Ishikawa (cell line): ENCODE results near the gene RAB22A.
A peak's percentile ranks its signal among the peaks of the same experiment; 100 is the strongest.

ENCODE experiments used
- CEBPB ChIP-seq: IDR thresholded peaks from 2 replicates; pipeline ENCODE4 v1.6.1; 2012
- CREB1 ChIP-seq: IDR thresholded peaks from 2 replicates; pipeline ENCODE4 v1.6.1; 2012; ENCODE audit warnings: low read depth
- EGR1 ChIP-seq: IDR thresholded peaks from 2 replicates; pipeline ENCODE4 v1.6.1; 2012
- EP300 ChIP-seq: IDR thresholded peaks from 2 replicates; pipeline ENCODE4 v1.6.1; 2012; ENCODE audit warnings: borderline replicate concordance
- FOXM1 ChIP-seq: IDR thresholded peaks from 2 replicates; pipeline ENCODE4 v1.6.1; 2012; ENCODE audit warnings: low read depth, borderline replicate concordance
- NFIC ChIP-seq: IDR thresholded peaks from 2 replicates; pipeline ENCODE4 v1.6.1; 2012
- RAD21 ChIP-seq: IDR thresholded peaks from 2 replicates; pipeline ENCODE4 v1.6.1; 2012; ENCODE audit warnings: low read depth
- TAF1 ChIP-seq: IDR thresholded peaks from 2 replicates; pipeline ENCODE4 v1.6.1; 2012; ENCODE audit warnings: low read depth, mild to moderate bottlenecking
- TCF12 ChIP-seq: IDR thresholded peaks from 2 replicates; pipeline ENCODE4 v1.6.1; 2012; ENCODE audit warnings: low read depth
- TEAD4 ChIP-seq: IDR thresholded peaks from 2 replicates; pipeline ENCODE4 v1.6.1; 2012
- YY1 ChIP-seq: IDR thresholded peaks from 2 replicates; pipeline ENCODE4 v1.6.1; 2012; ENCODE audit warnings: low read depth
- ZBTB7A ChIP-seq: IDR thresholded peaks from 2 replicates; pipeline ENCODE4 v1.6.1; 2012; ENCODE audit warnings: low read depth
- TF ChIP-seq, protein P1 (sequence below): IDR thresholded peaks from 2 replicates; pipeline ENCODE4 v1.6.1; 2012
- TF ChIP-seq, protein P2 (sequence below): IDR thresholded peaks from 2 replicates; pipeline ENCODE4 v1.6.1; 2012; ENCODE audit warnings: low read depth, mild to moderate bottlenecking
- TF ChIP-seq, protein P3 (sequence below): IDR thresholded peaks from 2 replicates; pipeline ENCODE4 v1.6.1; 2012

Gene RAB22A, protein sequence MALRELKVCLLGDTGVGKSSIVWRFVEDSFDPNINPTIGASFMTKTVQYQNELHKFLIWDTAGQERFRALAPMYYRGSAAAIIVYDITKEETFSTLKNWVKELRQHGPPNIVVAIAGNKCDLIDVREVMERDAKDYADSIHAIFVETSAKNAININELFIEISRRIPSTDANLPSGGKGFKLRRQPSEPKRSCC

DNA sequence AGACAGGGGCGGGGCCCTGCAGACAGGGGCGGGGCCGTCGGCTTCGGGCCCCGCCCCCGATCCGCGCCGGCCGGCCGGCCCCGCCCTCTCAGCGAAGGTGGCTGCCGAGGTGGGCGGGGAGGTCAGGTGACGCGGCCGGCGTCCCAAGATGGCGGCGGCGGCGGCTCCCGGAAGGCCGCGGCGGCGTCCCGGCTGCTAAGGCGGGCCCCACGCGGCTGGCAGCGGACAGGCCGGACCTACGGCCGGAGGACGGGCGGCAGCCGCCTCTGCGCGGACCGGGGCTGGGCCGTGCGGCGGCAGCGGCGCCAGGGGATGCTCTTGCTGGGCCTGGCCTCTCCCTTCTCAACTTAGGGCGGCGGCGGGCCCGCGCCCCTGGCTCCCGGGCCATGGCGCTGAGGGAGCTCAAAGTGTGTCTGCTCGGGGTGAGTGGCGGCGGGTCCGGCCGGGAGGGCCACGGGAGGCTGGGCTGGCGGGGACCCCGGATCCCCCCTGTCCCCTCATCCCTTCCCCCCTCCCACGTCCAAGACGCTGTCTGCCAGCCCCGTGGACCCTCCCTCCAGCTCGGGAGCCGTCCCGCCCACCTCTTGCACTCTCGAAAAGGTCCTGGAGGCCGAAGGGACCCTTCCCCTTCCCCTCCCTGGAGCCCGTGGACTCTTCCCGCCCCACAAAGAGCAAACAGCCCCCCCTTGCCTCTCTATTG is at the start of gene RAB22A:
Gene RAB22A, plus strand, starts transcription at position 125 of the 700 bp plus-strand sequence. Its CDS starts 262 bp downstream, at position 387.
- TF ChIP-seq, protein P1, sequence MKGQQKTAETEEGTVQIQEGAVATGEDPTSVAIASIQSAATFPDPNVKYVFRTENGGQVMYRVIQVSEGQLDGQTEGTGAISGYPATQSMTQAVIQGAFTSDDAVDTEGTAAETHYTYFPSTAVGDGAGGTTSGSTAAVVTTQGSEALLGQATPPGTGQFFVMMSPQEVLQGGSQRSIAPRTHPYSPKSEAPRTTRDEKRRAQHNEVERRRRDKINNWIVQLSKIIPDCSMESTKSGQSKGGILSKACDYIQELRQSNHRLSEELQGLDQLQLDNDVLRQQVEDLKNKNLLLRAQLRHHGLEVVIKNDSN, result peak; percentile 91
- TF ChIP-seq, protein P2, sequence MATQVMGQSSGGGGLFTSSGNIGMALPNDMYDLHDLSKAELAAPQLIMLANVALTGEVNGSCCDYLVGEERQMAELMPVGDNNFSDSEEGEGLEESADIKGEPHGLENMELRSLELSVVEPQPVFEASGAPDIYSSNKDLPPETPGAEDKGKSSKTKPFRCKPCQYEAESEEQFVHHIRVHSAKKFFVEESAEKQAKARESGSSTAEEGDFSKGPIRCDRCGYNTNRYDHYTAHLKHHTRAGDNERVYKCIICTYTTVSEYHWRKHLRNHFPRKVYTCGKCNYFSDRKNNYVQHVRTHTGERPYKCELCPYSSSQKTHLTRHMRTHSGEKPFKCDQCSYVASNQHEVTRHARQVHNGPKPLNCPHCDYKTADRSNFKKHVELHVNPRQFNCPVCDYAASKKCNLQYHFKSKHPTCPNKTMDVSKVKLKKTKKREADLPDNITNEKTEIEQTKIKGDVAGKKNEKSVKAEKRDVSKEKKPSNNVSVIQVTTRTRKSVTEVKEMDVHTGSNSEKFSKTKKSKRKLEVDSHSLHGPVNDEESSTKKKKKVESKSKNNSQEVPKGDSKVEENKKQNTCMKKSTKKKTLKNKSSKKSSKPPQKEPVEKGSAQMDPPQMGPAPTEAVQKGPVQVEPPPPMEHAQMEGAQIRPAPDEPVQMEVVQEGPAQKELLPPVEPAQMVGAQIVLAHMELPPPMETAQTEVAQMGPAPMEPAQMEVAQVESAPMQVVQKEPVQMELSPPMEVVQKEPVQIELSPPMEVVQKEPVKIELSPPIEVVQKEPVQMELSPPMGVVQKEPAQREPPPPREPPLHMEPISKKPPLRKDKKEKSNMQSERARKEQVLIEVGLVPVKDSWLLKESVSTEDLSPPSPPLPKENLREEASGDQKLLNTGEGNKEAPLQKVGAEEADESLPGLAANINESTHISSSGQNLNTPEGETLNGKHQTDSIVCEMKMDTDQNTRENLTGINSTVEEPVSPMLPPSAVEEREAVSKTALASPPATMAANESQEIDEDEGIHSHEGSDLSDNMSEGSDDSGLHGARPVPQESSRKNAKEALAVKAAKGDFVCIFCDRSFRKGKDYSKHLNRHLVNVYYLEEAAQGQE, result no peak
- TF ChIP-seq YY1, result peak; percentile 89
- no peak for TF ChIP-seq EP300
- TF ChIP-seq TAF1, result peak; percentile 88
- no peak for TF ChIP-seq NFIC
- TF ChIP-seq CREB1, result no peak
- TF ChIP-seq, protein P3, sequence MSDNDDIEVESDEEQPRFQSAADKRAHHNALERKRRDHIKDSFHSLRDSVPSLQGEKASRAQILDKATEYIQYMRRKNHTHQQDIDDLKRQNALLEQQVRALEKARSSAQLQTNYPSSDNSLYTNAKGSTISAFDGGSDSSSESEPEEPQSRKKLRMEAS, result peak; percentile 12; the same call in 1 of the 2 replicates
- no peak for TF ChIP-seq TCF12
- no peak for TF ChIP-seq FOXM1
- no peak; the same call in 1 of the 2 replicates for TF ChIP-seq ZBTB7A

DNA sequence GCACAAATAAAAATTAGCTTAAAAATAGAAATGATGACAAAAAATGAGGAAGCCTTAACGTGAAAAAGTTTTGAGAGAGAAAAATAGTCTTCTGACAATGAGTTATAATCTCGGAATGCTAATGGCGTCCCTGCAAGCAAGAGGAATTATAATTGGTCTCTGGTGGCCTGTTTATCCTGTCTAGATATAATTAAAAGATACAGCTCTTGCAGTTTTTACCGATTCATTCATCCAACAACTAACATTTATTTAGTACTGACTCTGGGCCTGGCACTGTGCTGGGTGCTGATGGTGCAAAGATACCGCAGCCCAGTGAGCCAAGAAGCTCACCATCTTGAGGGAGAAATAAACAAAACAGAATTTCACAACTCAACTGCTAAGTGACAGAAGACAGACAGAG is 49.5 kb upstream of the RAB22A start:
- TF ChIP-seq FOXM1, result no peak
- TF ChIP-seq TEAD4, result no peak
- TF ChIP-seq, protein P1, result no peak
- no peak for TF ChIP-seq NFIC
- no peak for TF ChIP-seq EGR1
- no peak for TF ChIP-seq YY1
- no peak for TF ChIP-seq TAF1
- no peak for TF ChIP-seq TCF12
- TF ChIP-seq, protein P2, result no peak
- TF ChIP-seq RAD21, result no peak
- no peak for TF ChIP-seq CREB1
- TF ChIP-seq ZBTB7A, result no peak
- TF ChIP-seq, protein P3, result no peak
- no peak for TF ChIP-seq EP300

DNA sequence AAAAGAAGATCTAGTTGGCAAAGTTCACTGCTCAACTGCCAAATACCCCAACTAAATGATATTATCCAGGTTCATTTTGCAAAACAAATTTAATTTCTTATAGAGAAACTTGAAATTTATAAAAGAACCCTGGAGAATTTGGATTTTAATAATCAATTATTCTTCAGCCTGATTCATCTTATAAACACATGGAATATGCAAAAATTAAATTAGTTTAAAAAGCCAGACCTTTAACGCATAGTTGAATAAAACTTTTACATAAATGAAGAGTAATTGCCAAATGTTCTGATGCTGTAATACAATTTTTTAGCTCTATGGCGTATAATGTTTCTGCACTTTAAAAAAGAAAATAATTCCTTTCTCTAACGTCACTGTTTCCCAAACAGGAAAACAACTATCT is 47.9 kb upstream of the RAB22A start:
- no peak for TF ChIP-seq TAF1
- TF ChIP-seq ZBTB7A, result no peak
- no peak for TF ChIP-seq TCF12
- TF ChIP-seq, protein P1, result no peak
- no peak for TF ChIP-seq NFIC

DNA sequence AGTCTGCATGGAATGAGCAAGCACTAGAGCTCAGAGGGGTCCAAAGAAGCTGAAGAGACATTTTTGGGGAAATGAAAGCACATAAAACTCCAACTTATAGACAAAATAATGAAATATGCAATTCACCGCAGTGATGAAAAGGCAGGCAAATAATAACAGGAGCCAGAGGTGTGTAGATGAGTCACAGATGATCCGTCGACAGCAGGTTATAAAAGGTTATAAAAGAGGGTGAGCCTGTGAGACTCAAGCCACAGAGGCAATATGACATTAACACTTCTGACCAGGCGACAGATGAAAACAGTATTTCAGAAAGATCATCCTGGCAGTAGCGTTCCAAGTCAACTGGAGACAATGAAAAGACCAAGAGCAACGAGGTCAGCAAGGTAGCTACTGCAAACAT is 45.2 kb upstream of the RAB22A start:
- TF ChIP-seq NFIC, result no peak
- TF ChIP-seq TAF1, result no peak
- no peak for TF ChIP-seq TEAD4
- TF ChIP-seq CEBPB, result no peak
- no peak for TF ChIP-seq CREB1
- TF ChIP-seq EP300, result no peak
- no peak for TF ChIP-seq RAD21
- TF ChIP-seq, protein P2, result no peak
- TF ChIP-seq YY1, result no peak
